ENCODE results near the gene SLC29A1. TPM values are rescaled to one million over a fixed set of nuclear protein-coding genes. Genes with fewer than 3 reads are reported as not detected.

SLC29A1 gene
- total RNA-seq, 4 donors from 2014 or later: 51.4 to 83.1 (median 63.8) TPM

- TF ChIP-seq CTCF (IDR thresholded peaks at IDR 0.05) (no peak), POLR2A (IDR thresholded peaks at IDR 0.05) (no peak), EP300 (IDR thresholded peaks at IDR 0.05) (no peak)
- 82 to 88% methylated on average over 6 of the region's 6 CpGs for WGBS, 2 donors
- DNase-seq (ENCODE audit: low spot score in 2 of 2): no peak
These were observed 15.4 kb upstream of the SLC29A1 start for GRCh38 chr6:44207966-44208365.

GRCh38 chr6:44211284-44211683, 12.1 kb upstream of the SLC29A1 start:
- no peak overlapping the region for H3K4me3 ChIP-seq
- H3K27ac ChIP-seq: no peak overlapping the region
- H3K36me3 ChIP-seq: no peaks in the 10 kb centered on the region
- H3K9me3 ChIP-seq: no peaks in the 10 kb centered on the region
- 83 to 86% methylated on average over 3 of the region's 3 CpGs for WGBS, 2 donors
- no peaks in the 10 kb centered on the region for H3K4me1 ChIP-seq
- no peaks in the 10 kb centered on the region for H3K27me3 ChIP-seq
- no peak for DNase-seq (ENCODE audit: low spot score in 2 of 2)
- TF ChIP-seq CTCF (IDR thresholded peaks at IDR 0.05) (no peak), POLR2A (IDR thresholded peaks at IDR 0.05) (no peak), EP300 (IDR thresholded peaks at IDR 0.05) (no peak)

More at GRCh38 chr6:44207966-44208365, 15.4 kb upstream of the SLC29A1 start:
- no peaks in the 10 kb centered on the region for H3K27me3 ChIP-seq
- no peak overlapping the region for H3K27ac ChIP-seq
- H3K9me3 ChIP-seq: no peaks in the 10 kb centered on the region
- peaks cover 0 to 5% (median 0%) of the 10 kb centered on the region in 4 donors for H3K4me1 ChIP-seq
- H3K36me3 ChIP-seq: no peaks in the 10 kb centered on the region
- no peak overlapping the region for H3K4me3 ChIP-seq

GRCh38 chr6:44214307-44214706, 9.1 kb upstream of the SLC29A1 start:
- H3K27ac ChIP-seq: no peak overlapping the region
- WGBS, 2 donors: 88 to 95% methylated on average over 6 of the region's 6 CpGs
- H3K4me1 ChIP-seq: peaks cover 0 to 25% (median 6%) of the 10 kb centered on the region in 4 donors
- H3K27me3 ChIP-seq: no peaks in the 10 kb centered on the region
- TF ChIP-seq EP300 (IDR thresholded peaks at IDR 0.05): no peak
- no peak for TF ChIP-seq POLR2A (IDR thresholded peaks at IDR 0.05)
- no peak for TF ChIP-seq CTCF (IDR thresholded peaks at IDR 0.05)
- no peak for DNase-seq (ENCODE audit: low spot score in 2 of 2)
- H3K36me3 ChIP-seq: no peaks in the 10 kb centered on the region
- H3K4me3 ChIP-seq: no peak overlapping the region
- no peaks in the 10 kb centered on the region for H3K9me3 ChIP-seq

- WGBS, 2 donors: 16 to 36% methylated on average over 7 of the region's 7 CpGs
- H3K4me3 ChIP-seq: no peak within 1 kb of the TSS
These were observed 6.6 kb upstream of the SLC29A1 start, which contains the start of gene MYMX for GRCh38 chr6:44216677-44217331. Gene MYMX (plus strand): TSS chr6:44216926. CDS start chr6:44217472, 546 bp downstream.

GRCh38 chr6:44217332-44218143, 5.9 kb upstream of the SLC29A1 start:
- no peaks in the 10 kb centered on the region for H3K36me3 ChIP-seq
- H3K27ac ChIP-seq: peak overlapping the region in 3 of 4 donors; percentile 62 to 90 (median 88)
- no peaks in the 10 kb centered on the region for H3K27me3 ChIP-seq
- H3K4me1 ChIP-seq: peaks cover 0 to 56% (median 18%) of the 10 kb centered on the region in 4 donors
- WGBS, 2 donors: 55 to 77% methylated on average over 16 of the region's 16 CpGs
- TF ChIP-seq CTCF (IDR thresholded peaks at IDR 0.05) (no peak), POLR2A (IDR thresholded peaks at IDR 0.05) (no peak), EP300 (IDR thresholded peaks at IDR 0.05) (no peak)
- no peak overlapping the region for H3K4me3 ChIP-seq
- no peak for DNase-seq (ENCODE audit: low spot score in 2 of 2)
- no peaks in the 10 kb centered on the region for H3K9me3 ChIP-seq

More at GRCh38 chr6:44216677-44217331, 6.6 kb upstream of the SLC29A1 start, which contains the start of gene MYMX:
- H3K27ac ChIP-seq: peak within 1 kb of the TSS in 2 of 4 donors; percentile 88 to 90
- H3K36me3 ChIP-seq: no peaks in the 10 kb centered on the region
- no peaks in the 10 kb centered on the region for H3K9me3 ChIP-seq
- peaks cover 0 to 49% (median 12%) of the 10 kb centered on the region in 4 donors for H3K4me1 ChIP-seq
- no peak for DNase-seq (ENCODE audit: low spot score in 2 of 2)
- TF ChIP-seq POLR2A (IDR thresholded peaks at IDR 0.05): no peak
- no peaks in the 10 kb centered on the region for H3K27me3 ChIP-seq
